K562 (cell line): Measurements from ENCODE around the gene LAMA2. TPM values are rescaled to one million over a fixed set of nuclear protein-coding genes. Genes with fewer than 3 reads are reported as not detected.

Source experiments
- ATAC-seq: fragments of 200-7000 bp; cut with Tn5 transposase; 3 replicates; pipeline ENCODE4 v1.9.1; 2020; ENCODE audit warnings: moderate library complexity
- BruUV-seq: library from RNA; stranded (reverse); fragments of 400-500 nt; replicated peaks from 2 replicates; lab custom pipeline; 2021; lab: Mats Ljungman, UMichigan
- CTCF ChIA-PET: fragments of 300-600 bp; formaldehyde crosslinking; extraction: SDS; loops from one replicate; lab custom pipeline; 2021; ENCODE audit warnings: low intra/inter-chr PET ratio; lab: Yijun Ruan, JAX
- POLR2A ChIA-PET: fragments of 300-600, 350-650 bp; sonication (Branson Sonifier 250); formaldehyde crosslinking; extraction: SDS; loops from one replicate; lab custom pipeline; 2021; ENCODE audit warnings: antibody characterized with exemption, inconsistent platforms; lab: Yijun Ruan, JAX
- DNase-seq, 4 experiments: peaks; one replicate each; pipeline versions ENCODE4 v3.0.0 to v3.0.0-alpha.2; 2011 to 2018; ENCODE audit warnings: low spot score in 3 of 4, mixed read lengths in 3 of 4; ENCODE audit errors: extremely low read depth in 1 of 4
- FAIRE-seq: peaks from 2 replicates; lab custom pipeline; 2011; peaks lifted over from hg19 to GRCh38; lab: Jason Lieb, UNC
- H2AFZ ChIP-seq: 2 replicates; pipeline ENCODE4 v1.6.0; 2011; ENCODE audit warnings: low read depth, low read length, control low read depth, inconsistent platforms
- H3K27ac ChIP-seq: fragments of 200-600 bp; 3 replicates; pipeline ENCODE4 v1.8.0; 2011; ENCODE audit warnings: low read depth, mild to moderate bottlenecking, control low read depth, inconsistent platforms, low read length, moderate library complexity, mixed read lengths; ENCODE audit errors: extremely low read depth
- H3K27me3 ChIP-seq, 2 experiments: fragments of 300-600 bp in 1 of 2; 2 replicates in 1 of 2; 3 replicates in 1 of 2; pipeline versions ENCODE4 v1.6.0 to v1.8.0; 2011; ENCODE audit warnings: inconsistent platforms in 2 of 2, low read length in 2 of 2, mild to moderate bottlenecking in 1 of 2, mixed read lengths in 1 of 2, moderate library complexity in 1 of 2; ENCODE audit not compliant: control insufficient read depth in 2 of 2, insufficient read depth in 2 of 2
- H3K36me3 ChIP-seq: fragments of 300-600 bp; 3 replicates; pipeline ENCODE4 v1.8.0; 2011; ENCODE audit warnings: mild to moderate bottlenecking, low read length, inconsistent platforms; ENCODE audit not compliant: control insufficient read depth, insufficient read depth
- H3K4me1 ChIP-seq, 2 experiments: fragments of 200-600 bp in 1 of 2; replicated peaks in 1 of 2; 2 replicates in 1 of 2; 3 replicates in 1 of 2; pipeline versions ENCODE4 v1.5.1 to v1.8.0; 2011; ENCODE audit warnings: inconsistent platforms in 2 of 2, low read length in 2 of 2, mild to moderate bottlenecking in 1 of 2, mixed read lengths in 1 of 2, moderate library complexity in 1 of 2; ENCODE audit not compliant: control insufficient read depth in 2 of 2, insufficient read depth in 2 of 2
- H3K4me2 ChIP-seq: 2 replicates; pipeline ENCODE4 v1.6.1; 2011; ENCODE audit warnings: low read length, control low read depth, inconsistent platforms, mixed read lengths; ENCODE audit not compliant: insufficient read depth
- H3K4me3 ChIP-seq: fragments of 200-600 bp; sonication (generic), shearing (Covaris generic); 2 replicates; pipeline ENCODE4 v1.5.1; 2016; ENCODE audit warnings: control low read depth, inconsistent platforms
- H3K79me2 ChIP-seq: fragments of 200-600 bp; 3 replicates; pipeline ENCODE4 v1.8.0; 2011; ENCODE audit warnings: low read length, inconsistent platforms; ENCODE audit not compliant: control insufficient read depth, insufficient read depth
- H3K9ac ChIP-seq, 2 experiments: 2 replicates each; pipeline versions ENCODE4 v1.6.0 to v1.6.1; 2011; ENCODE audit warnings: low read depth in 2 of 2, low read length in 2 of 2, control low read depth in 1 of 2, inconsistent platforms in 1 of 2, mild to moderate bottlenecking in 1 of 2, mixed read lengths in 1 of 2; ENCODE audit not compliant: insufficient read depth in 1 of 2
- H3K9me1 ChIP-seq: one replicate; pipeline ENCODE4 v1.6.0; 2011; ENCODE audit warnings: inconsistent platforms, mild to moderate bottlenecking, low read length, moderate library complexity; ENCODE audit not compliant: control insufficient read depth, insufficient read depth
- H3K9me3 ChIP-seq: replicated peaks from 2 replicates; pipeline ENCODE4 v1.5.1; 2011; ENCODE audit warnings: low read depth, low read length, inconsistent platforms; ENCODE audit not compliant: control insufficient read depth, insufficient read depth
- H4K20me1 ChIP-seq: replicated peaks from 2 replicates; pipeline ENCODE4 v1.6.1; 2011; ENCODE audit warnings: low read length, inconsistent platforms, mixed read lengths; ENCODE audit not compliant: control insufficient read depth, insufficient read depth
- ETV5 ChIP-seq: sonication (generic); formaldehyde crosslinking; IDR thresholded peaks from 2 replicates; pipeline ENCODE4 v1.4.0; 2020; ENCODE audit warnings: low read depth, mild to moderate bottlenecking, missing genetic modification reagents
- KDM1A ChIP-seq, 2 experiments: fragments of 450-650 bp; IDR thresholded peaks; 2 replicates each; pipeline ENCODE4 v1.6.1; 2016; ENCODE audit warnings: mild to moderate bottlenecking in 2 of 2
- STAT5A ChIP-seq: IDR thresholded peaks from 2 replicates; pipeline ENCODE4 v1.6.1; 2012; ENCODE audit warnings: low read length, inconsistent platforms, borderline replicate concordance
- WGBS: fragments of 100-300 bp; shearing (Covaris generic); methylation state at CpG from one replicate; pipeline ENCODE4 v1.1.6; 2016; ENCODE audit warnings: low coverage, mixed read lengths; ENCODE audit not compliant: insufficient coverage; ENCODE audit errors: missing lambda C conversion rate; 5-methylcytosine and 5-hydroxymethylcytosine counted together
- in situ Hi-C: fragments of 300-500 bp; cut with MboI; formaldehyde crosslinking; loops from 4 replicates; pipeline ENCODE4 v1.15.0; 2018; ENCODE audit warnings: inconsistent platforms, mixed read lengths
- intact Hi-C: fragments of 100-400 bp; cut with micrococcal nuclease; formaldehyde crosslinking; loops from 2 replicates; pipeline ENCODE4 v1.14.2; 2022
- polyA plus RNA-seq, 8 experiments: library from polyadenylated mRNA; depleted of rRNA in 4 of 8; stranded (reverse) in 5 of 8; unstranded in 3 of 8; fragments of >200 nt; fragmentation: Nextera tagmentation in 2 of 8; fragmentation: Illumina TruSeq in 1 of 8; extraction: Ambion mirVana in 2 of 8; extraction: Trizol in 1 of 8; gene quantifications; 2 replicates each; pipeline versions ENCODE4 v1.2.1 to v1.2.3, GENCODE V29; 2011 to 2014; ENCODE audit warnings: inconsistent platforms in 1 of 8, missing spikeins in 1 of 8
- total RNA-seq, 7 experiments: library from RNA; depleted of rRNA in 6 of 7; stranded (reverse); fragments of >200 nt in 6 of 7; fragmentation: Illumina TruSeq in 2 of 7; extraction: Trizol in 2 of 7; gene quantifications; 2 replicates each; pipeline versions ENCODE4 v1.2.1 to v1.2.3, GENCODE V29; 2011 to 2021; ENCODE audit warnings: low replicate concordance in 1 of 7
- TF ChIP-seq, protein P1 (sequence below): fragments of 200-800 bp; sonication (Bioruptor generic); IDR thresholded peaks from 2 replicates; pipeline ENCODE4 v1.6.1; 2017; ENCODE audit warnings: missing genetic modification characterization, missing compliant biosample characterization
- TF ChIP-seq, protein P2 (sequence below): IDR thresholded peaks from 2 replicates; pipeline ENCODE4 v1.6.1; 2011; ENCODE audit warnings: borderline replicate concordance, low read depth, mild to moderate bottlenecking, moderate library complexity, low read length; ENCODE audit not compliant: insufficient read depth, poor library complexity, severe bottlenecking

LAMA2 gene
- total and polyA plus RNA-seq, 9 of the 15 experiments (the other 6 are each of a cell fraction or from before 2014, with no cell fraction given): 0.04 to 1.5 (median 0.36) TPM

DNA sequence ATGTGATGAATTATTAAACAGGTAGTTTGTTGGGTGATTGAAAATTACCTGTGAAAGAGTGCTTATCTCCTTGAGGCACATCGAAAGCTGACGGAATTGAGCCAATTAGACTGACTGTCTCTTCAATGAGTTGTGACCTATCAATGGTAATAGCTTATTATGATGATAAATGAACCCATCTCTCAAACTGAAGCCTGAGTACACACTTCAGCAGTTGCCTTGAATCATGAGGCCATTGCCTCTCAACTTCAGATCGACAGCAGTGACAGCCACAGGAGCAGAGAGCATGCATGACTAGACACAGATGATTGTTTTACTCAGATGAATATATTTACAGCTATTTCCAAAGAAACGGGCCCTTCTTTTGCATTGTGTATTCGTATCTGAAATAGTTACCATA lies 323.9 kb downstream of the LAMA2 start:
- H2AFZ ChIP-seq: no peak overlapping the region
- FAIRE-seq (no peak), ATAC-seq (no peak), DNase-seq (no peak)
- 0% methylated on average over 5 of the region's 5 CpGs for WGBS
- H4K20me1 ChIP-seq: no peaks in the 10 kb centered on the region
- POLR2A ChIA-PET: interaction anchor here (0.6 kb wide), 1 partner anchor 1695 kb away, joined by 3 read pairs; no protein-coding TSS in a partner anchor
- no peak overlapping the region for H3K4me2 ChIP-seq
- no peaks in the 10 kb centered on the region for H3K4me1 ChIP-seq
- no peak overlapping the region for H3K27ac ChIP-seq
- no peaks in the 10 kb centered on the region for H3K27me3 ChIP-seq
- H3K79me2 ChIP-seq: no peaks in the 10 kb centered on the region
- TF ChIP-seq, protein P1, sequence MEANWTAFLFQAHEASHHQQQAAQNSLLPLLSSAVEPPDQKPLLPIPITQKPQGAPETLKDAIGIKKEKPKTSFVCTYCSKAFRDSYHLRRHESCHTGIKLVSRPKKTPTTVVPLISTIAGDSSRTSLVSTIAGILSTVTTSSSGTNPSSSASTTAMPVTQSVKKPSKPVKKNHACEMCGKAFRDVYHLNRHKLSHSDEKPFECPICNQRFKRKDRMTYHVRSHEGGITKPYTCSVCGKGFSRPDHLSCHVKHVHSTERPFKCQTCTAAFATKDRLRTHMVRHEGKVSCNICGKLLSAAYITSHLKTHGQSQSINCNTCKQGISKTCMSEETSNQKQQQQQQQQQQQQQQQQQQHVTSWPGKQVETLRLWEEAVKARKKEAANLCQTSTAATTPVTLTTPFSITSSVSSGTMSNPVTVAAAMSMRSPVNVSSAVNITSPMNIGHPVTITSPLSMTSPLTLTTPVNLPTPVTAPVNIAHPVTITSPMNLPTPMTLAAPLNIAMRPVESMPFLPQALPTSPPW: no peak
- TF ChIP-seq, protein P2, sequence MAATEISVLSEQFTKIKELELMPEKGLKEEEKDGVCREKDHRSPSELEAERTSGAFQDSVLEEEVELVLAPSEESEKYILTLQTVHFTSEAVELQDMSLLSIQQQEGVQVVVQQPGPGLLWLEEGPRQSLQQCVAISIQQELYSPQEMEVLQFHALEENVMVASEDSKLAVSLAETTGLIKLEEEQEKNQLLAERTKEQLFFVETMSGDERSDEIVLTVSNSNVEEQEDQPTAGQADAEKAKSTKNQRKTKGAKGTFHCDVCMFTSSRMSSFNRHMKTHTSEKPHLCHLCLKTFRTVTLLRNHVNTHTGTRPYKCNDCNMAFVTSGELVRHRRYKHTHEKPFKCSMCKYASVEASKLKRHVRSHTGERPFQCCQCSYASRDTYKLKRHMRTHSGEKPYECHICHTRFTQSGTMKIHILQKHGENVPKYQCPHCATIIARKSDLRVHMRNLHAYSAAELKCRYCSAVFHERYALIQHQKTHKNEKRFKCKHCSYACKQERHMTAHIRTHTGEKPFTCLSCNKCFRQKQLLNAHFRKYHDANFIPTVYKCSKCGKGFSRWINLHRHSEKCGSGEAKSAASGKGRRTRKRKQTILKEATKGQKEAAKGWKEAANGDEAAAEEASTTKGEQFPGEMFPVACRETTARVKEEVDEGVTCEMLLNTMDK: no peak
- TF ChIP-seq STAT5A (no peak), KDM1A (IDR thresholded peaks at IDR 0.05) (no peak), ETV5 (no peak)
- no peaks in the 10 kb centered on the region for H3K36me3 ChIP-seq
- H3K9me1 ChIP-seq: no peaks in the 10 kb centered on the region
- in situ Hi-C loops (no loop called here), intact Hi-C loops (no loop called here)
- no TSS peak for BruUV-seq
- no peak overlapping the region for H3K9ac ChIP-seq
- H3K4me3 ChIP-seq: no peak overlapping the region
- no peaks in the 10 kb centered on the region for H3K9me3 ChIP-seq
- CTCF ChIA-PET: no interaction called here
